ENCODE data around the gene GPRC5C. TPM values are rescaled to one million over a fixed set of nuclear protein-coding genes. Genes with fewer than 3 reads are reported as not detected.

The GPRC5C gene
- total and polyA plus RNA-seq, 2 donors (not counting 3 experiments of a cell fraction or from before 2014, with no cell fraction given), result not detected

DNA sequence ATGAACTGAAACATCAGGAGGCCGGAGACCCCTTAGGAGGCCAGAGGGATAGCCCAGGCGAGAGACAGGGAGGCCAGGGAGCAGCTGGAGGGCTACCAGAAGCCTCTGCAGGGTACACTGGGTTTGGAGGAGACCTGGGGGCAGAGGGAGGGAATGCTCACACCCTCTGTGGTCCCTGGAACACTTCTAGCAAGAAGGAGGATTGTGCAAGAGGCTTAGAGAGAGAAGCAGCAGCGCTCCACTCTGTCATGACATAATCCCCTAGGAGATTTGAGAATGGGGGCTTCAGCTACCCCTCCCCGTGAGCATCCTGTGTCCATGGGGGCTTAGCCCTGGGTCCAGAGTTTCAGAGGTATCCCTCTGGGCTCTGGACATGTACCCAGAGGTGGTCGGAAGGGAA is 48.7 kb upstream of the GPRC5C start:
- Histone ChIP-seq H3K79me2 (ENCODE audit: control insufficient read depth, insufficient read depth, low read length) (no peaks in the 10 kb centered on the region), H3K9ac (replicated peaks; ENCODE audit: extremely low read depth, insufficient read depth, low read length) (no peak overlapping the region), H3K4me2 (ENCODE audit: insufficient read depth, low read length) (no peak overlapping the region), H3K4me3 (replicated peaks in 1 of 3; ENCODE audit: insufficient read depth in 1 of 3, low read depth in 1 of 3, low read length in 3 of 3) (no peak overlapping the region), H3K4me1 (ENCODE audit: control insufficient read depth, extremely low read depth, insufficient read depth, low read length) (no peaks in the 10 kb centered on the region), H3K27ac (ENCODE audit: insufficient read depth, low read depth, low read length) (no peak overlapping the region), H3K9me1 (replicated peaks; ENCODE audit: control insufficient read depth, extremely low read depth, insufficient read depth, low read length) (no peaks in the 10 kb centered on the region), H2AFZ (ENCODE audit: low read depth, low read length) (no peak overlapping the region), H3K27me3 (ENCODE audit: control insufficient read depth in 2 of 2, insufficient read depth in 2 of 2, low read length in 2 of 2) (no peaks in the 10 kb centered on the region), H4K20me1 (replicated peaks; ENCODE audit: control insufficient read depth, extremely low read depth, insufficient read depth, low read length) (no peaks in the 10 kb centered on the region), H3K36me3 (ENCODE audit: control insufficient read depth in 2 of 2, extremely low read depth in 1 of 2, insufficient read depth in 2 of 2, low read length in 2 of 2) (no peaks in the 10 kb centered on the region), H3K9me3 (replicated peaks; ENCODE audit: control insufficient read depth, insufficient read depth, low read length) (no peaks in the 10 kb centered on the region)
- BruUV-seq (replicated peaks), result no TSS peak
- dilution Hi-C loops (cut with MboI; ENCODE audit: extremely low pct_ligation_motif_present, low sequenced_read_pairs) (no loop called here), intact Hi-C loops (cut with micrococcal nuclease) (no loop called here)
- DNase-seq (ENCODE audit: low read depth, low spot score) (no peak), FAIRE-seq (no peak)
- POLR2A ChIA-PET, result no interaction called here
- CTCF ChIA-PET, result interaction anchor here (1.0 kb wide), 1 partner anchor 15 kb away, joined by 3 read pairs; no protein-coding TSS in a partner anchor
- TF ChIP-seq MYC (IDR thresholded peaks at IDR 0.05; ENCODE audit: low read depth, low read length), result no peak
- TF ChIP-seq POLR2AphosphoS5 (IDR thresholded peaks at IDR 0.05; ENCODE audit: insufficient read depth, low read depth, low read length), result no peak
- no peak for TF ChIP-seq JUN (IDR thresholded peaks at IDR 0.05; ENCODE audit: borderline replicate concordance, insufficient read depth, insufficient read length, low read depth)
- TF ChIP-seq, protein P1, sequence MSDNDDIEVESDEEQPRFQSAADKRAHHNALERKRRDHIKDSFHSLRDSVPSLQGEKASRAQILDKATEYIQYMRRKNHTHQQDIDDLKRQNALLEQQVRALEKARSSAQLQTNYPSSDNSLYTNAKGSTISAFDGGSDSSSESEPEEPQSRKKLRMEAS (IDR thresholded peaks at IDR 0.05; ENCODE audit: insufficient read depth, insufficient read length), result no peak
- TF ChIP-seq POLR2A (IDR thresholded peaks at IDR 0.05; ENCODE audit: low read depth, low read length), result no peak
- no peak for TF ChIP-seq GATA2 (IDR thresholded peaks at IDR 0.05; ENCODE audit: insufficient read depth, insufficient read length, low read depth, low read length)
- TF ChIP-seq EZH2 (IDR thresholded peaks at IDR 0.05; ENCODE audit: borderline replicate concordance, low read depth, low read length, severe bottlenecking), result no peak
- TF ChIP-seq FOS (IDR thresholded peaks at IDR 0.05; ENCODE audit: borderline replicate concordance, insufficient read depth, low read length), result no peak
- TF ChIP-seq, protein P2, sequence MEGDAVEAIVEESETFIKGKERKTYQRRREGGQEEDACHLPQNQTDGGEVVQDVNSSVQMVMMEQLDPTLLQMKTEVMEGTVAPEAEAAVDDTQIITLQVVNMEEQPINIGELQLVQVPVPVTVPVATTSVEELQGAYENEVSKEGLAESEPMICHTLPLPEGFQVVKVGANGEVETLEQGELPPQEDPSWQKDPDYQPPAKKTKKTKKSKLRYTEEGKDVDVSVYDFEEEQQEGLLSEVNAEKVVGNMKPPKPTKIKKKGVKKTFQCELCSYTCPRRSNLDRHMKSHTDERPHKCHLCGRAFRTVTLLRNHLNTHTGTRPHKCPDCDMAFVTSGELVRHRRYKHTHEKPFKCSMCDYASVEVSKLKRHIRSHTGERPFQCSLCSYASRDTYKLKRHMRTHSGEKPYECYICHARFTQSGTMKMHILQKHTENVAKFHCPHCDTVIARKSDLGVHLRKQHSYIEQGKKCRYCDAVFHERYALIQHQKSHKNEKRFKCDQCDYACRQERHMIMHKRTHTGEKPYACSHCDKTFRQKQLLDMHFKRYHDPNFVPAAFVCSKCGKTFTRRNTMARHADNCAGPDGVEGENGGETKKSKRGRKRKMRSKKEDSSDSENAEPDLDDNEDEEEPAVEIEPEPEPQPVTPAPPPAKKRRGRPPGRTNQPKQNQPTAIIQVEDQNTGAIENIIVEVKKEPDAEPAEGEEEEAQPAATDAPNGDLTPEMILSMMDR (IDR thresholded peaks at IDR 0.05; ENCODE audit: extremely low read depth in 1 of 2, insufficient read depth in 1 of 2, low read depth in 1 of 2, low read length in 2 of 2), result no peak
